H1 (cell line): ENCODE results near the gene RASGEF1C. TPM values are rescaled to one million over a fixed set of nuclear protein-coding genes. Genes with fewer than 3 reads are reported as not detected.

Source experiments
- CTCF ChIA-PET: fragments of 300-600 bp; sonication (Branson Sonifier 250); formaldehyde crosslinking; loops from one replicate; lab custom pipeline; 2021; ENCODE audit not compliant: partially characterized antibody; lab: Charles Lee
- POLR2A ChIA-PET: fragments of 300-600 bp; sonication (Branson Sonifier 250); formaldehyde crosslinking; loops from one replicate; lab custom pipeline; 2021; ENCODE audit warnings: inconsistent platforms; ENCODE audit not compliant: partially characterized antibody; lab: Charles Lee
- DNase-seq, 2 experiments: peaks; one replicate each; pipeline versions ENCODE4 v3.0.0 to v3.0.0-alpha.2; 2010 to 2022; ENCODE audit warnings: low spot score in 2 of 2, low read depth in 1 of 2, mixed read lengths in 1 of 2
- FAIRE-seq: peaks from 2 replicates; lab custom pipeline; 2011; peaks lifted over from hg19 to GRCh38; lab: Jason Lieb, UNC
- H2AFZ ChIP-seq: 2 replicates; pipeline ENCODE4 v1.8.1; 2012; ENCODE audit warnings: low read length, inconsistent platforms
- H2AK5ac ChIP-seq: 2 replicates; pipeline ENCODE4 v1.6.1; 2013; ENCODE audit warnings: low read depth, low read length
- H2BK120ac ChIP-seq: replicated peaks from 2 replicates; pipeline ENCODE3; 2013; ENCODE audit warnings: low read depth, low read length, inconsistent platforms
- H2BK12ac ChIP-seq: 2 replicates; pipeline ENCODE4 v1.6.1; 2013; ENCODE audit warnings: low read depth, low read length
- H2BK15ac ChIP-seq: 2 replicates; pipeline ENCODE4 v1.6.1; 2013; ENCODE audit warnings: low read length
- H2BK20ac ChIP-seq: 2 replicates; pipeline ENCODE4 v1.6.1; 2013; ENCODE audit warnings: low read length
- H2BK5ac ChIP-seq: 2 replicates; pipeline ENCODE4 v1.6.1; 2013; ENCODE audit warnings: low read depth, low read length
- H3K14ac ChIP-seq: 2 replicates; pipeline ENCODE4 v1.6.1; 2013; ENCODE audit warnings: inconsistent platforms; ENCODE audit not compliant: insufficient read length
- H3K18ac ChIP-seq: 2 replicates; pipeline ENCODE4 v1.6.1; 2013; ENCODE audit warnings: low read length; ENCODE audit errors: extremely low read depth
- H3K23ac ChIP-seq: 2 replicates; pipeline ENCODE4 v1.6.1; 2013; ENCODE audit warnings: inconsistent platforms; ENCODE audit not compliant: insufficient read length
- H3K23me2 ChIP-seq: 2 replicates; pipeline ENCODE4 v1.6.1; 2013; ENCODE audit warnings: low read depth, low read length
- H3K27ac ChIP-seq: 2 replicates; pipeline ENCODE4 v1.6.1; 2011; ENCODE audit warnings: low read depth, low read length, inconsistent platforms
- H3K27me3 ChIP-seq, 4 experiments: replicated peaks in 1 of 4; 1 replicate in 1 of 4; 2 replicates in 3 of 4; pipeline versions ENCODE4 v1.6.1 to v1.8.1; 2011 to 2013; ENCODE audit warnings: low read length in 3 of 4, mild to moderate bottlenecking in 3 of 4, inconsistent platforms in 2 of 4, mixed read lengths in 2 of 4, moderate library complexity in 1 of 4; ENCODE audit not compliant: control insufficient read depth in 3 of 4, insufficient read depth in 3 of 4; ENCODE audit errors: extremely low read depth in 1 of 4
- H3K36me3 ChIP-seq, 4 experiments: 2 replicates each; pipeline versions ENCODE4 v1.6.1 to v1.8.1; 2011 to 2013; ENCODE audit warnings: mild to moderate bottlenecking in 4 of 4, low read length in 3 of 4, moderate library complexity in 2 of 4, control low read depth in 1 of 4, inconsistent platforms in 1 of 4; ENCODE audit not compliant: insufficient read depth in 4 of 4, control insufficient read depth in 2 of 4
- H3K4ac ChIP-seq: replicated peaks from 2 replicates; pipeline ENCODE3; 2013; ENCODE audit warnings: low read length, low read depth, mixed read lengths, inconsistent platforms; ENCODE audit not compliant: insufficient read length
- H3K4me1 ChIP-seq, 4 experiments: replicated peaks in 1 of 4; 1 replicate in 1 of 4; 2 replicates in 3 of 4; pipeline versions ENCODE4 v1.6.1 to v1.8.1; 2011 to 2013; ENCODE audit warnings: low read length in 3 of 4, inconsistent platforms in 2 of 4, mixed read lengths in 1 of 4; ENCODE audit not compliant: insufficient read depth in 4 of 4, control insufficient read depth in 3 of 4
- H3K4me2 ChIP-seq, 2 experiments: 2 replicates each; pipeline versions ENCODE4 v1.6.1 to v1.8.1; 2011 to 2013; ENCODE audit warnings: low read depth in 2 of 2, low read length in 2 of 2, control low read depth in 1 of 2, inconsistent platforms in 1 of 2, mild to moderate bottlenecking in 1 of 2; ENCODE audit not compliant: insufficient read depth in 1 of 2
- H3K4me3 ChIP-seq, 4 experiments: fragments of 200-600, 300-600 bp in 1 of 4; sonication (generic), shearing (Covaris generic), sonication (Bioruptor Twin) in 1 of 4; 2 replicates each; pipeline versions ENCODE4 v1.5.1 to v1.8.1; 2011 to 2016; ENCODE audit warnings: low read length in 4 of 4, low read depth in 3 of 4, control low read depth in 2 of 4, inconsistent platforms in 2 of 4, mild to moderate bottlenecking in 2 of 4, mixed read lengths in 1 of 4, moderate library complexity in 1 of 4; ENCODE audit not compliant: insufficient read depth in 2 of 4; ENCODE audit errors: extremely low read depth in 1 of 4
- H3K56ac ChIP-seq: replicated peaks from 2 replicates; pipeline ENCODE3; 2013; ENCODE audit warnings: low read depth, mild to moderate bottlenecking, mixed read lengths, low read length, inconsistent platforms; ENCODE audit not compliant: insufficient read length
- H3K79me1 ChIP-seq: 2 replicates; pipeline ENCODE4 v1.6.1; 2013; ENCODE audit warnings: low read depth, low read length, control low read depth
- H3K79me2 ChIP-seq, 2 experiments: 2 replicates each; pipeline versions ENCODE4 v1.6.1 to v1.8.1; 2012 to 2013; ENCODE audit warnings: low read length in 2 of 2, mild to moderate bottlenecking in 2 of 2, inconsistent platforms in 1 of 2; ENCODE audit not compliant: insufficient read depth in 2 of 2, control insufficient read depth in 1 of 2
- H3K9ac ChIP-seq, 4 experiments: replicated peaks in 1 of 4; 1 replicate in 1 of 4; 2 replicates in 3 of 4; pipeline versions ENCODE4 v1.6.1 to v1.8.1; 2011 to 2013; ENCODE audit warnings: low read depth in 3 of 4, low read length in 3 of 4, control low read depth in 2 of 4, mild to moderate bottlenecking in 2 of 4, moderate library complexity in 2 of 4, inconsistent platforms in 1 of 4; ENCODE audit errors: extremely low read depth in 1 of 4
- H3K9me3 ChIP-seq, 2 experiments: 2 replicates each; pipeline versions ENCODE4 v1.6.1 to v1.8.1; 2012 to 2013; ENCODE audit warnings: mild to moderate bottlenecking in 2 of 2, moderate library complexity in 2 of 2, control low read depth in 1 of 2, inconsistent platforms in 1 of 2, low read depth in 1 of 2, low read length in 1 of 2, mixed read lengths in 1 of 2; ENCODE audit not compliant: insufficient read depth in 2 of 2
- H4K20me1 ChIP-seq, 2 experiments: replicated peaks in 1 of 2; 2 replicates each; pipeline versions ENCODE3 to v1.8.1; 2011 to 2013; ENCODE audit warnings: inconsistent platforms in 2 of 2, low read length in 2 of 2, mild to moderate bottlenecking in 1 of 2; ENCODE audit not compliant: insufficient read depth in 2 of 2, control insufficient read depth in 1 of 2
- H4K5ac ChIP-seq: 2 replicates; pipeline ENCODE4 v1.6.1; 2013; ENCODE audit warnings: low read length, low read depth, mixed read lengths, inconsistent platforms; ENCODE audit not compliant: insufficient read length
- H4K8ac ChIP-seq: 2 replicates; pipeline ENCODE4 v1.8.0; 2013; ENCODE audit warnings: mild to moderate bottlenecking, moderate library complexity, low read length, inconsistent platforms; ENCODE audit not compliant: insufficient read depth; ENCODE audit errors: extremely low read depth
- H4K91ac ChIP-seq: replicated peaks from 2 replicates; pipeline ENCODE3; 2013; ENCODE audit warnings: low read length, mixed read lengths, inconsistent platforms; ENCODE audit not compliant: insufficient read length
- WGBS, 2 experiments: shearing (Covaris generic) in 1 of 2; methylation state at CpG; one replicate each; pipeline versions ENCODE4 v1.1.6 to v1.1.7; 2013 to 2015; ENCODE audit warnings: low lambda C conversion rate in 2 of 2, mixed read lengths in 2 of 2, inconsistent platforms in 1 of 2, low coverage in 1 of 2, missing lambda C conversion rate in 1 of 2; ENCODE audit not compliant: insufficient replicate concordance in 2 of 2, insufficient coverage in 1 of 2, insufficient read length in 1 of 2; ENCODE audit errors: extremely low coverage in 1 of 2, missing lambda C conversion rate in 1 of 2; 5-methylcytosine and 5-hydroxymethylcytosine counted together
- polyA plus RNA-seq, 7 experiments: library from polyadenylated mRNA; depleted of rRNA in 3 of 7; stranded (reverse) in 5 of 7; unstranded in 2 of 7; fragments of >200 nt in 5 of 7; fragments of 200-250 nt in 2 of 7; gene quantifications; 1 replicate in 5 of 7; 2 replicates in 1 of 7; 4 replicates in 1 of 7; pipeline versions ENCODE4 v1.2.1 to v1.2.3, GENCODE V29; 2011 to 2013; ENCODE audit warnings: missing spikeins in 2 of 7, mixed read lengths in 2 of 7
- total RNA-seq: library from RNA; stranded (reverse); fragmentation: NEBNext Ultra II Directional; extraction: Animal tissue kit (Norgen Biotek cat#: 25700); gene quantifications from 2 replicates; pipeline ENCODE4 v1.2.1, GENCODE V29; 2021

The RASGEF1C gene
- total and polyA plus RNA-seq, 2 of the 8 experiments (the other 6 are each of a cell fraction or from before 2014, with no cell fraction given), result 0.26 to 0.61 TPM

DNA sequence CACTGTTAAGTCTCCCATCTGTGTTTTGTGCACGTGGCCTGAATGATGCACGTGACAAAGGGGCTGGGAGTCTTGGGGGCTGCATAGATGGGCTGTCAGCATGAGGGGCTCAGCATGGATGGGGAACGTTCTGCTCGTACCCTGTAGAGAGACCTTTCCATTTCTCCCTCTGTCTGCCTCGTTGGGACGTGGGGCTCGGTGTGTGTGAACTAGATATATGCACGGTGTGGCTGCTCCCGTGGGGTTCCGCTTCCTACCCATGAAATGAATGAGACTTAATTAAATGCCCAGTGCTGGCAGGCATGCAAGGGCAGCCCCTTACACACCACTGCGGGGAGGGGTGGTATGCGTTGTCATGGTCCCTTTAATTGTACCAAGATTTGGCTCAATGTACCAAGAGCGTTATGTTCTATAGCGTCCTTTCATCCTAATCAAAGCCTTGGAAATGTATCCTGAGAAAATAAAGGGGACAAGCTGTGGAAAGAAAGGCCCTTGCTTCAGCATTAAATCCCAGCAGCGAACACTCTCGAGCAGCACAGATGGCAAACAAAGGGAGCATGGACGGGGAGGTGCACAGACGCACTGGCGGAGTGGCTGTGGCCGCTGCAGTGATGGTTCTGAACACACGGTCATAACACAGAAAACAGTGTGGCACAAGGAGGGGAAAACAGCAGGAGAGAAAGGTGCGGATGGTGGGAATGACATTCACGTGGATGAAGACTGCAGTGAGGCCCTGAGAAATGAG lies 66.8 kb downstream of the RASGEF1C start:
- CTCF ChIA-PET, result interaction anchor here (1.1 kb wide), 1 partner anchor 14 kb away, joined by 4 read pairs; no protein-coding TSS in a partner anchor
- H2BK120ac ChIP-seq, result no peak overlapping the region
- FAIRE-seq, result no peak

More for the DNA sequence above, 66.8 kb downstream of the RASGEF1C start:
- Histone ChIP-seq H2BK15ac (no peak overlapping the region), H3K4me1 (no peaks in the 10 kb centered on the region), H3K23ac (no peak overlapping the region), H4K5ac (no peak overlapping the region), H3K4me3 (no peak overlapping the region), H3K79me1 (no peaks in the 10 kb centered on the region), H3K4ac (no peak overlapping the region), H4K91ac (no peak overlapping the region), H3K36me3 (no peaks in the 10 kb centered on the region), H4K8ac (no peak overlapping the region), H3K79me2 (no peaks in the 10 kb centered on the region), H4K20me1 (no peaks in the 10 kb centered on the region), H3K14ac (no peak overlapping the region), H2AK5ac (no peak overlapping the region), H3K27ac (no peak overlapping the region), H3K9me3 (no peaks in the 10 kb centered on the region), H3K18ac (no peak overlapping the region), H2BK12ac (no peak overlapping the region), H2BK20ac (no peak overlapping the region), H3K56ac (no peak overlapping the region), H3K9ac (no peak overlapping the region), H3K4me2 (no peak overlapping the region), H2BK5ac (no peak overlapping the region), H3K27me3 (no peaks in the 10 kb centered on the region), H2AFZ (no peak overlapping the region), H3K23me2 (no peaks in the 10 kb centered on the region)
- POLR2A ChIA-PET, result no interaction called here
- no peak for DNase-seq
- 93% methylated on average over 23 of the region's 23 CpGs; no CpG with 5 or more reads in 1 of the 2 experiments for WGBS, 2 experiments
